Stimulated activated CD8-positive, alpha-beta memory T cell treated with anti-CD3 and anti-CD28 coated beads, Interleukin-15, amount 100 ng/mL, for 4 hours (primary cell): ENCODE data around the gene LRP1B.

Source experiments
- DNase-seq, 2 donors: peaks; one replicate each; pipeline ENCODE4 v3.0.0-alpha.2; 2020; ENCODE audit warnings: low read depth in 2 of 2

LRP1B gene

GRCh38 chr2:141767691-141768090 lies 363.1 kb downstream of the LRP1B start:
- no peak for DNase-seq

GRCh38 chr2:141767051-141767450 lies 363.8 kb downstream of the LRP1B start:
- no peak for DNase-seq

GRCh38 chr2:141766225-141766624 lies 364.6 kb downstream of the LRP1B start:
- no peak for DNase-seq

GRCh38 chr2:141748616-141749015 lies 382.2 kb downstream of the LRP1B start:
- no peak for DNase-seq

GRCh38 chr2:141741652-141742051 lies 389.2 kb downstream of the LRP1B start:
- DNase-seq: no peak

GRCh38 chr2:141737492-141738255 lies 393.1 kb downstream of the LRP1B start:
- no peak for DNase-seq

GRCh38 chr2:141736466-141736865 lies 394.4 kb downstream of the LRP1B start:
- no peak for DNase-seq

GRCh38 chr2:141728886-141729285 lies 401.9 kb downstream of the LRP1B start:
- no peak for DNase-seq

GRCh38 chr2:141728142-141728541 lies 402.7 kb downstream of the LRP1B start:
- DNase-seq: no peak

GRCh38 chr2:141724426-141724825 lies 406.4 kb downstream of the LRP1B start:
- no peak for DNase-seq

- no peak for DNase-seq
Measured at GRCh38 chr2:141723814-141724213, 407.0 kb downstream of the LRP1B start.

GRCh38 chr2:141720476-141720875 lies 410.3 kb downstream of the LRP1B start:
- no peak for DNase-seq

GRCh38 chr2:141714496-141714895 lies 416.3 kb downstream of the LRP1B start:
- DNase-seq: no peak

- DNase-seq: no peak
Measured at GRCh38 chr2:141711627-141712026, 419.2 kb downstream of the LRP1B start.

GRCh38 chr2:141710589-141711239 lies 420.1 kb downstream of the LRP1B start:
- no peak for DNase-seq

- no peak for DNase-seq
Measured at GRCh38 chr2:141709756-141710155, 421.1 kb downstream of the LRP1B start.

- no peak for DNase-seq
Measured at GRCh38 chr2:141707486-141707885, 423.3 kb downstream of the LRP1B start.

- DNase-seq: no peak
Measured at GRCh38 chr2:141704541-141704940, 426.3 kb downstream of the LRP1B start.

- DNase-seq: no peak
Measured at GRCh38 chr2:141703501-141703900, 427.3 kb downstream of the LRP1B start.

GRCh38 chr2:141701618-141702017 lies 429.2 kb downstream of the LRP1B start:
- no peak for DNase-seq

GRCh38 chr2:141699573-141699972 lies 431.2 kb downstream of the LRP1B start:
- no peak for DNase-seq

GRCh38 chr2:141698500-141698899 lies 432.3 kb downstream of the LRP1B start:
- no peak for DNase-seq

GRCh38 chr2:141697035-141697434 lies 433.8 kb downstream of the LRP1B start:
- DNase-seq: no peak
